Measurements from ENCODE around the gene ZNF470. TPM values are rescaled to one million over a fixed set of nuclear protein-coding genes. Genes with fewer than 3 reads are reported as not detected.

The ZNF470 gene
- total RNA-seq, 1 donor from 2014 or later, result 1.2 TPM

GRCh38 chr19:56577719-56578602 lies 10.7 kb downstream of the ZNF470 start:
- H3K27me3 Mint-ChIP-seq (ENCODE audit: insufficient read depth), result no peaks in the 10 kb centered on the region
- DNase-seq (ENCODE audit: low spot score), result no peak
- intact Hi-C loops (cut with micrococcal nuclease), result no loop called here
- no peaks in the 10 kb centered on the region for H3K4me1 Mint-ChIP-seq (ENCODE audit: low read depth)
- H3K36me3 Mint-ChIP-seq (ENCODE audit: low read depth), result peaks cover 33% of the 10 kb centered on the region
- no peak overlapping the region for H3K4me3 Mint-ChIP-seq
- peaks cover 88% of the 10 kb centered on the region for H3K9me3 Mint-ChIP-seq
- no peak overlapping the region for H3K27ac Mint-ChIP-seq

GRCh38 chr19:56594446-56594782 lies 27.1 kb downstream of the ZNF470 start:
- H3K36me3 Mint-ChIP-seq (ENCODE audit: low read depth), result peaks cover 14% of the 10 kb centered on the region
- DNase-seq (ENCODE audit: low spot score), result no peak
- peaks cover 14% of the 10 kb centered on the region for H3K4me1 Mint-ChIP-seq (ENCODE audit: low read depth)
- H3K27ac Mint-ChIP-seq, result no peak overlapping the region
- peak overlapping the region; percentile 92 for H3K4me3 Mint-ChIP-seq
- intact Hi-C loops (cut with micrococcal nuclease), result loop anchor here (5.0 kb wide), 1 partner anchor 192 kb away; the partner anchor contains the start of gene ZNF583
- H3K9me3 Mint-ChIP-seq, result peaks cover 59% of the 10 kb centered on the region
- no peaks in the 10 kb centered on the region for H3K27me3 Mint-ChIP-seq (ENCODE audit: insufficient read depth)

GRCh38 chr19:56594783-56595547 lies 27.7 kb downstream of the ZNF470 start, which contains the start of gene ZNF71:
Gene ZNF71, plus strand, starts transcription at chr19:56595302. Its CDS starts 6,257 bp downstream, at chr19:56601559.
- H3K36me3 Mint-ChIP-seq (ENCODE audit: low read depth), result peaks cover 14% of the 10 kb centered on the region
- peak within 1 kb of the TSS; percentile 59 for H3K27ac Mint-ChIP-seq
- H3K4me3 Mint-ChIP-seq, result peak within 1 kb of the TSS; percentile 92
- peaks cover 58% of the 10 kb centered on the region for H3K9me3 Mint-ChIP-seq
- peaks cover 14% of the 10 kb centered on the region for H3K4me1 Mint-ChIP-seq (ENCODE audit: low read depth)
- H3K27me3 Mint-ChIP-seq (ENCODE audit: insufficient read depth), result no peaks in the 10 kb centered on the region
- intact Hi-C loops (cut with micrococcal nuclease), result loop anchor here (1.0 to 5.0 kb wide), 4 partner anchors 28 to 203 kb away; partner anchors contain the start of genes ZFP28, ZNF470, ZNF582 and ZNF583
- DNase-seq (ENCODE audit: low spot score), result peak; percentile 82

- H3K27ac Mint-ChIP-seq, result peak overlapping the region; percentile 57
- intact Hi-C loops (cut with micrococcal nuclease), result loop anchor here (1.0 to 5.0 kb wide), 3 partner anchors 28 to 203 kb away; partner anchors contain the start of genes ZFP28, ZNF470 and ZNF582
Observed at GRCh38 chr19:56595548-56595899, 28.3 kb downstream of the ZNF470 start.

GRCh38 chr19:56596676-56597075 lies 29.4 kb downstream of the ZNF470 start:
- Mint-ChIP-seq H3K9me3 (peaks cover 59% of the 10 kb centered on the region), H3K27me3 (ENCODE audit: insufficient read depth) (no peaks in the 10 kb centered on the region), H3K27ac (no peak overlapping the region), H3K36me3 (ENCODE audit: low read depth) (peaks cover 27% of the 10 kb centered on the region), H3K4me1 (ENCODE audit: low read depth) (peaks cover 14% of the 10 kb centered on the region), H3K4me3 (peak overlapping the region; percentile 92)
- DNase-seq (ENCODE audit: low spot score), result no peak
- intact Hi-C loops (cut with micrococcal nuclease), result loop anchor here (5.0 kb wide), 1 partner anchor 204 kb away; the partner anchor contains the start of gene ZNF582

More at GRCh38 chr19:56595548-56595899, 28.3 kb downstream of the ZNF470 start:
- peaks cover 14% of the 10 kb centered on the region for H3K4me1 Mint-ChIP-seq (ENCODE audit: low read depth)
- peak overlapping the region; percentile 92 for H3K4me3 Mint-ChIP-seq
- peaks cover 55% of the 10 kb centered on the region for H3K9me3 Mint-ChIP-seq
- no peak for DNase-seq (ENCODE audit: low spot score)
- no peaks in the 10 kb centered on the region for H3K27me3 Mint-ChIP-seq (ENCODE audit: insufficient read depth)
- peaks cover 15% of the 10 kb centered on the region for H3K36me3 Mint-ChIP-seq (ENCODE audit: low read depth)

GRCh38 chr19:56597696-56598095 lies 30.4 kb downstream of the ZNF470 start:
- Mint-ChIP-seq H3K9me3 (peaks cover 60% of the 10 kb centered on the region), H3K36me3 (ENCODE audit: low read depth) (peaks cover 35% of the 10 kb centered on the region), H3K27ac (no peak overlapping the region), H3K27me3 (ENCODE audit: insufficient read depth) (no peaks in the 10 kb centered on the region), H3K4me1 (ENCODE audit: low read depth) (peaks cover 14% of the 10 kb centered on the region), H3K4me3 (no peak overlapping the region)
- intact Hi-C loops (cut with micrococcal nuclease), result loop anchor here (5.0 kb wide), 1 partner anchor 205 kb away; the partner anchor contains the start of gene ZNF582
- no peak for DNase-seq (ENCODE audit: low spot score)

GRCh38 chr19:56601375-56601774 lies 34.1 kb downstream of the ZNF470 start:
- H3K27ac Mint-ChIP-seq, result no peak overlapping the region
- H3K9me3 Mint-ChIP-seq, result peaks cover 72% of the 10 kb centered on the region
- no peak for DNase-seq (ENCODE audit: low spot score)
- H3K27me3 Mint-ChIP-seq (ENCODE audit: insufficient read depth), result no peaks in the 10 kb centered on the region
- no peak overlapping the region for H3K4me3 Mint-ChIP-seq
- intact Hi-C loops (cut with micrococcal nuclease), result no loop called here
- H3K36me3 Mint-ChIP-seq (ENCODE audit: low read depth), result peaks cover 47% of the 10 kb centered on the region
- peaks cover 4% of the 10 kb centered on the region for H3K4me1 Mint-ChIP-seq (ENCODE audit: low read depth)

GRCh38 chr19:56603829-56604228 lies 36.6 kb downstream of the ZNF470 start:
- Mint-ChIP-seq H3K36me3 (ENCODE audit: low read depth) (peaks cover 37% of the 10 kb centered on the region), H3K27me3 (ENCODE audit: insufficient read depth) (no peaks in the 10 kb centered on the region), H3K4me3 (no peak overlapping the region), H3K4me1 (ENCODE audit: low read depth) (no peaks in the 10 kb centered on the region), H3K27ac (no peak overlapping the region), H3K9me3 (peaks cover 78% of the 10 kb centered on the region)
- intact Hi-C loops (cut with micrococcal nuclease), result no loop called here
- DNase-seq (ENCODE audit: low spot score), result no peak

- Mint-ChIP-seq H3K36me3 (ENCODE audit: low read depth) (peaks cover 17% of the 10 kb centered on the region), H3K9me3 (peaks cover 85% of the 10 kb centered on the region), H3K27ac (no peak overlapping the region), H3K4me3 (no peak overlapping the region), H3K4me1 (ENCODE audit: low read depth) (no peaks in the 10 kb centered on the region), H3K27me3 (ENCODE audit: insufficient read depth) (no peaks in the 10 kb centered on the region)
- no peak for DNase-seq (ENCODE audit: low spot score)
- intact Hi-C loops (cut with micrococcal nuclease), result no loop called here
Observed at GRCh38 chr19:56608274-56608964, 41.2 kb downstream of the ZNF470 start.

- Mint-ChIP-seq H3K36me3 (ENCODE audit: low read depth) (peaks cover 25% of the 10 kb centered on the region), H3K27ac (no peak overlapping the region), H3K9me3 (peaks cover 93% of the 10 kb centered on the region), H3K4me1 (ENCODE audit: low read depth) (no peaks in the 10 kb centered on the region), H3K4me3 (no peak overlapping the region), H3K27me3 (ENCODE audit: insufficient read depth) (no peaks in the 10 kb centered on the region)
- intact Hi-C loops (cut with micrococcal nuclease), result no loop called here
- DNase-seq (ENCODE audit: low spot score), result no peak
Observed at GRCh38 chr19:56611288-56611687, 44.0 kb downstream of the ZNF470 start.

- no peak for DNase-seq (ENCODE audit: low spot score)
- no peaks in the 10 kb centered on the region for H3K27me3 Mint-ChIP-seq (ENCODE audit: insufficient read depth)
- peaks cover 31% of the 10 kb centered on the region for H3K36me3 Mint-ChIP-seq (ENCODE audit: low read depth)
- H3K27ac Mint-ChIP-seq, result no peak overlapping the region
- H3K4me3 Mint-ChIP-seq, result no peak overlapping the region
- intact Hi-C loops (cut with micrococcal nuclease), result no loop called here
- H3K9me3 Mint-ChIP-seq, result peaks cover 97% of the 10 kb centered on the region
- no peaks in the 10 kb centered on the region for H3K4me1 Mint-ChIP-seq (ENCODE audit: low read depth)
Observed at GRCh38 chr19:56612737-56613136, 45.5 kb downstream of the ZNF470 start.

- H3K9me3 Mint-ChIP-seq, result peaks cover 96% of the 10 kb centered on the region
- H3K27me3 Mint-ChIP-seq (ENCODE audit: insufficient read depth), result no peaks in the 10 kb centered on the region
- DNase-seq (ENCODE audit: low spot score), result no peak
- intact Hi-C loops (cut with micrococcal nuclease), result no loop called here
- H3K36me3 Mint-ChIP-seq (ENCODE audit: low read depth), result peaks cover 37% of the 10 kb centered on the region
- H3K4me1 Mint-ChIP-seq (ENCODE audit: low read depth), result no peaks in the 10 kb centered on the region
- H3K27ac Mint-ChIP-seq, result no peak overlapping the region
- H3K4me3 Mint-ChIP-seq, result no peak overlapping the region
Observed at GRCh38 chr19:56613639-56614038, 46.4 kb downstream of the ZNF470 start.

Measured in activated T-helper 1 cell treated with anti-CD3 and anti-CD28 coated beads, Interleukin-12 subunit alpha, Interleukin-12 subunit beta, Interleukin-2, Interleukin-4 antibody, amounts not matched to agents 30 ng/mL and 10 ng/mL and 1 ng/mL, durations not matched to agents 14 hours and 24 hours and 36 hours (primary cell).